ENCODE measurements around the gene GNGT1. TPM values are rescaled to one million over a fixed set of nuclear protein-coding genes. Genes with fewer than 3 reads are reported as not detected.

Gene GNGT1
- total RNA-seq, result not detected
- polyA plus RNA-seq, result not detected
- not detected for total RNA-seq

GRCh38 chr7:93906267-93906666 is at the start of gene GNGT1:
Gene GNGT1 (plus strand): TSS chr7:93906567. CDS start chr7:93906747, 180 bp downstream.
- Mint-ChIP-seq H3K27ac (no peak within 1 kb of the TSS), H3K27me3 (peaks cover 0 to 23% (median 6%) of the 10 kb centered on the region in 5 donors), H3K4me3 (no peak within 1 kb of the TSS), H3K9me3 (peaks cover 0 to 2% (median 0%) of the 10 kb centered on the region in 11 donors), H3K4me1 (no peaks in the 10 kb centered on the region), H3K36me3 (no peaks in the 10 kb centered on the region)
- Histone ChIP-seq H3K4me3 (ENCODE audit: low read length) (no peak within 1 kb of the TSS), H3K9me3 (ENCODE audit: control insufficient read depth in 2 of 3, low read length in 3 of 3) (no peaks in the 10 kb centered on the region), H3K4me1 (ENCODE audit: control insufficient read depth in 2 of 2, insufficient read depth in 2 of 2, low read length in 2 of 2) (no peaks in the 10 kb centered on the region), H3K27me3 (ENCODE audit: control insufficient read depth in 2 of 2, insufficient read depth in 2 of 2, low read length in 2 of 2) (no peaks in the 10 kb centered on the region), H3K27ac (ENCODE audit: low read depth, low read length) (no peak within 1 kb of the TSS), H3K36me3 (ENCODE audit: control insufficient read depth in 2 of 3, insufficient read depth in 3 of 3, low read length in 3 of 3) (no peaks in the 10 kb centered on the region)
- intact Hi-C loops (cut with micrococcal nuclease), result loop anchor here in 1 of 2 donors (10.0 kb wide), 1 partner anchor 661 kb away; no protein-coding TSS in a partner anchor
- no peak for ATAC-seq
- no peak for DNase-seq
- ChIA-PET CTCF (no interaction called here), POLR2A (no interaction called here)

- Histone ChIP-seq H3K36me3 (ENCODE audit: control insufficient read depth in 2 of 3, insufficient read depth in 3 of 3, low read length in 3 of 3) (no peaks in the 10 kb centered on the region), H3K4me1 (ENCODE audit: control insufficient read depth in 2 of 2, insufficient read depth in 2 of 2, low read length in 2 of 2) (no peaks in the 10 kb centered on the region), H3K9me3 (ENCODE audit: control insufficient read depth in 2 of 3, low read length in 3 of 3) (no peaks in the 10 kb centered on the region), H3K4me3 (ENCODE audit: low read length) (no peak overlapping the region), H3K27me3 (ENCODE audit: control insufficient read depth in 2 of 2, insufficient read depth in 2 of 2, low read length in 2 of 2) (no peaks in the 10 kb centered on the region), H3K27ac (ENCODE audit: low read depth, low read length) (no peak overlapping the region)
- Mint-ChIP-seq H3K36me3 (no peaks in the 10 kb centered on the region), H3K27me3 (peaks cover 0 to 3% (median 3%) of the 10 kb centered on the region in 5 donors), H3K9me3 (peaks cover 0 to 3% (median 0%) of the 10 kb centered on the region in 11 donors), H3K27ac (no peak overlapping the region), H3K4me3 (no peak overlapping the region), H3K4me1 (no peaks in the 10 kb centered on the region)
- CTCF ChIA-PET, result no interaction called here
- DNase-seq (no peak), ATAC-seq (no peak)
- POLR2A ChIA-PET, result no interaction called here
- intact Hi-C loops (cut with micrococcal nuclease), result no loop called here
These were observed 47.5 kb upstream of the GNGT1 start for GRCh38 chr7:93858857-93859256.

- Histone ChIP-seq H3K4me3 (ENCODE audit: low read length) (no peak overlapping the region), H3K4me1 (ENCODE audit: control insufficient read depth in 2 of 2, insufficient read depth in 2 of 2, low read length in 2 of 2) (no peaks in the 10 kb centered on the region), H3K27ac (ENCODE audit: low read depth, low read length) (no peak overlapping the region), H3K9me3 (ENCODE audit: control insufficient read depth in 2 of 3, low read length in 3 of 3) (no peaks in the 10 kb centered on the region), H3K27me3 (ENCODE audit: control insufficient read depth in 2 of 2, insufficient read depth in 2 of 2, low read length in 2 of 2) (no peaks in the 10 kb centered on the region), H3K36me3 (ENCODE audit: control insufficient read depth in 2 of 3, insufficient read depth in 3 of 3, low read length in 3 of 3) (no peaks in the 10 kb centered on the region)
- H3K4me1 Mint-ChIP-seq, result no peaks in the 10 kb centered on the region
- no peak overlapping the region for H3K27ac Mint-ChIP-seq
- intact Hi-C loops (cut with micrococcal nuclease), result no loop called here
- H3K27me3 Mint-ChIP-seq, result peaks cover 0 to 3% (median 0%) of the 10 kb centered on the region in 5 donors
- ChIA-PET POLR2A (no interaction called here), CTCF (no interaction called here)
- H3K4me3 Mint-ChIP-seq, result no peak overlapping the region
- peaks cover 0 to 3% (median 0%) of the 10 kb centered on the region in 11 donors for H3K9me3 Mint-ChIP-seq
- DNase-seq, result no peak
- no peaks in the 10 kb centered on the region for H3K36me3 Mint-ChIP-seq
- ATAC-seq, result no peak
These were observed 46.1 kb upstream of the GNGT1 start for GRCh38 chr7:93860261-93860660.

- Mint-ChIP-seq H3K9me3 (peaks cover 0 to 2% (median 0%) of the 10 kb centered on the region in 11 donors), H3K4me1 (no peaks in the 10 kb centered on the region), H3K27me3 (no peaks in the 10 kb centered on the region), H3K27ac (no peak overlapping the region), H3K36me3 (no peaks in the 10 kb centered on the region), H3K4me3 (no peak overlapping the region)
- Histone ChIP-seq H3K36me3 (ENCODE audit: control insufficient read depth in 2 of 3, insufficient read depth in 3 of 3, low read length in 3 of 3) (no peaks in the 10 kb centered on the region), H3K4me3 (ENCODE audit: low read length) (no peak overlapping the region), H3K9me3 (ENCODE audit: control insufficient read depth in 2 of 3, low read length in 3 of 3) (no peaks in the 10 kb centered on the region), H3K27me3 (ENCODE audit: control insufficient read depth in 2 of 2, insufficient read depth in 2 of 2, low read length in 2 of 2) (no peaks in the 10 kb centered on the region), H3K4me1 (ENCODE audit: control insufficient read depth in 2 of 2, insufficient read depth in 2 of 2, low read length in 2 of 2) (no peaks in the 10 kb centered on the region), H3K27ac (ENCODE audit: low read depth, low read length) (no peak overlapping the region)
- POLR2A ChIA-PET, result no interaction called here
- intact Hi-C loops (cut with micrococcal nuclease), result no loop called here
- no peak for DNase-seq
- CTCF ChIA-PET, result no interaction called here
- no peak for ATAC-seq
These were observed 44.9 kb upstream of the GNGT1 start for GRCh38 chr7:93861325-93861949.

GRCh38 chr7:93862651-93863050 is 43.7 kb upstream of the GNGT1 start:
- Mint-ChIP-seq H3K36me3 (no peaks in the 10 kb centered on the region), H3K4me1 (no peaks in the 10 kb centered on the region), H3K27ac (no peak overlapping the region), H3K9me3 (peaks cover 0 to 2% (median 0%) of the 10 kb centered on the region in 11 donors), H3K27me3 (no peaks in the 10 kb centered on the region), H3K4me3 (no peak overlapping the region)
- ATAC-seq (no peak), DNase-seq (no peak)
- H3K4me1 ChIP-seq (ENCODE audit: control insufficient read depth in 2 of 2, insufficient read depth in 2 of 2, low read length in 2 of 2), result no peaks in the 10 kb centered on the region
- no peaks in the 10 kb centered on the region for H3K27me3 ChIP-seq (ENCODE audit: control insufficient read depth in 2 of 2, insufficient read depth in 2 of 2, low read length in 2 of 2)
- POLR2A ChIA-PET, result no interaction called here
- intact Hi-C loops (cut with micrococcal nuclease), result no loop called here
- no peaks in the 10 kb centered on the region for H3K36me3 ChIP-seq (ENCODE audit: control insufficient read depth in 2 of 3, insufficient read depth in 3 of 3, low read length in 3 of 3)
- no peak overlapping the region for H3K27ac ChIP-seq (ENCODE audit: low read depth, low read length)
- H3K4me3 ChIP-seq (ENCODE audit: low read length), result no peak overlapping the region
- no peaks in the 10 kb centered on the region for H3K9me3 ChIP-seq (ENCODE audit: control insufficient read depth in 2 of 3, low read length in 3 of 3)
- CTCF ChIA-PET, result no interaction called here

- Mint-ChIP-seq H3K4me1 (no peaks in the 10 kb centered on the region), H3K4me3 (no peak overlapping the region), H3K27ac (no peak overlapping the region), H3K9me3 (no peaks in the 10 kb centered on the region), H3K27me3 (no peaks in the 10 kb centered on the region), H3K36me3 (no peaks in the 10 kb centered on the region)
- H3K27me3 ChIP-seq (ENCODE audit: control insufficient read depth in 2 of 2, insufficient read depth in 2 of 2, low read length in 2 of 2), result no peaks in the 10 kb centered on the region
- DNase-seq, result no peak
- ATAC-seq, result no peak
- intact Hi-C loops (cut with micrococcal nuclease), result no loop called here
- no peak overlapping the region for H3K4me3 ChIP-seq (ENCODE audit: low read length)
- ChIA-PET POLR2A (no interaction called here), CTCF (no interaction called here)
- H3K36me3 ChIP-seq (ENCODE audit: control insufficient read depth in 2 of 3, insufficient read depth in 3 of 3, low read length in 3 of 3), result no peaks in the 10 kb centered on the region
- no peak overlapping the region for H3K27ac ChIP-seq (ENCODE audit: low read depth, low read length)
- no peaks in the 10 kb centered on the region for H3K4me1 ChIP-seq (ENCODE audit: control insufficient read depth in 2 of 2, insufficient read depth in 2 of 2, low read length in 2 of 2)
- no peaks in the 10 kb centered on the region for H3K9me3 ChIP-seq (ENCODE audit: control insufficient read depth in 2 of 3, low read length in 3 of 3)
These were observed 39.5 kb upstream of the GNGT1 start for GRCh38 chr7:93866886-93867285.

- intact Hi-C loops (cut with micrococcal nuclease), result no loop called here
- H3K9me3 ChIP-seq (ENCODE audit: control insufficient read depth in 2 of 3, low read length in 3 of 3), result no peaks in the 10 kb centered on the region
- DNase-seq (no peak), ATAC-seq (no peak)
- POLR2A ChIA-PET, result no interaction called here
- H3K36me3 ChIP-seq (ENCODE audit: control insufficient read depth in 2 of 3, insufficient read depth in 3 of 3, low read length in 3 of 3), result no peaks in the 10 kb centered on the region
- Mint-ChIP-seq H3K4me3 (no peak overlapping the region), H3K4me1 (no peaks in the 10 kb centered on the region), H3K27ac (no peak overlapping the region), H3K36me3 (no peaks in the 10 kb centered on the region), H3K27me3 (no peaks in the 10 kb centered on the region), H3K9me3 (peaks cover 0 to 12% (median 3%) of the 10 kb centered on the region in 11 donors)
- H3K27me3 ChIP-seq (ENCODE audit: control insufficient read depth in 2 of 2, insufficient read depth in 2 of 2, low read length in 2 of 2), result no peaks in the 10 kb centered on the region
- H3K4me3 ChIP-seq (ENCODE audit: low read length), result no peak overlapping the region
- H3K27ac ChIP-seq (ENCODE audit: low read depth, low read length), result no peak overlapping the region
- H3K4me1 ChIP-seq (ENCODE audit: control insufficient read depth in 2 of 2, insufficient read depth in 2 of 2, low read length in 2 of 2), result no peaks in the 10 kb centered on the region
- CTCF ChIA-PET, result no interaction called here
These were observed 32.3 kb upstream of the GNGT1 start for GRCh38 chr7:93873998-93874574.

All from naive thymus-derived CD4-positive, alpha-beta T cell (primary cell).